ENCODE measurements around the gene IL24. TPM values are rescaled to one million over a fixed set of nuclear protein-coding genes. Genes with fewer than 3 reads are reported as not detected.

Gene IL24
- total and polyA plus RNA-seq, 10 of the 15 experiments (the other 5 are each of a cell fraction or from before 2014, with no cell fraction given) = 0.05 to 19.8 (median 0.35) TPM; not detected in 1

- POLR2A ChIA-PET = interaction anchor here (0.8 to 2.3 kb wide), 5 partner anchors 11 to 33 kb away, joined by 3 to 13 read pairs (median 3); no protein-coding TSS in a partner anchor
- DNase-seq (ENCODE audit: low read depth, low spot score) = no peak
- H3K27me3 ChIP-seq (replicated peaks in 1 of 2; ENCODE audit: control insufficient read depth in 2 of 2, insufficient read depth in 2 of 2, low read length in 1 of 2) = no peaks in the 10 kb centered on the region
- H3K27ac ChIP-seq (ENCODE audit: control insufficient read depth, insufficient read depth) = no peak overlapping the region
- in situ Hi-C loops (cut with MboI) = no loop called here
- WGBS (ENCODE audit: insufficient coverage, insufficient replicate concordance, low lambda C conversion rate, missing lambda C conversion rate) = 74% methylated on average over 4 of the region's 4 CpGs
- peaks cover 58% of the 10 kb centered on the region for H3K4me1 ChIP-seq (ENCODE audit: control insufficient read depth, insufficient read depth, low read length)
- peak; percentile 12; the same call in 1 of the 3 replicates for ATAC-seq
- SMC1A ChIA-PET (ENCODE audit: uncharacterized antibody, unreplicated experiment) = interaction anchor here (0.6 to 1.8 kb wide), 12 partner anchors 17 to 317 kb away, joined by 3 to 7 read pairs (median 4); partner anchors contain the start of genes DYRK3 and FCAMR
- TF ChIP-seq EZH2 (IDR thresholded peaks at IDR 0.05; ENCODE audit: borderline replicate concordance, control insufficient read depth, low read depth, low read length) (no peak), NR2C1 (IDR thresholded peaks at IDR 0.05) (no peak), MTA2 (IDR thresholded peaks at IDR 0.05; ENCODE audit: low read depth) (no peak), SRF (IDR thresholded peaks at IDR 0.05; ENCODE audit: low read depth in 2 of 2, low read length in 2 of 2) (no peak), ZNF384 (IDR thresholded peaks at IDR 0.05; ENCODE audit: borderline replicate concordance, low read depth, low read length) (no peak), BCL11A (IDR thresholded peaks at IDR 0.05; ENCODE audit: low read depth, low read length) (no peak), SUZ12 (IDR thresholded peaks at IDR 0.05; ENCODE audit: unreplicated experiment) (no peak), PRDM15 (CRISPR knock-in tag; IDR thresholded peaks at IDR 0.05) (no peak), PML (IDR thresholded peaks at IDR 0.05; ENCODE audit: low read length) (no peak), CUX1 (IDR thresholded peaks at IDR 0.05; ENCODE audit: insufficient replicate concordance, low read depth, low read length) (no peak), ZNF622 (IDR thresholded peaks at IDR 0.05) (no peak), SMAD5 (IDR thresholded peaks at IDR 0.05; ENCODE audit: low read depth) (no peak), MYB (IDR thresholded peaks at IDR 0.05; ENCODE audit: borderline replicate concordance, low read depth, low read length) (no peak)
- H4K20me1 ChIP-seq (ENCODE audit: control insufficient read depth, insufficient read depth) = no peaks in the 10 kb centered on the region
- no peak overlapping the region for H2AFZ ChIP-seq (ENCODE audit: control insufficient read depth, low read depth, low read length)
- H3K4me3 ChIP-seq = no peak overlapping the region
- H3K36me3 ChIP-seq (ENCODE audit: control insufficient read depth in 2 of 2, insufficient read depth in 2 of 2, low read length in 1 of 2) = no peaks in the 10 kb centered on the region
- peaks cover 4% of the 10 kb centered on the region; the same call in 2 of the 3 replicates for H3K9me3 ChIP-seq (replicated peaks; ENCODE audit: control insufficient read depth, insufficient read depth, low read length)
- CTCF ChIA-PET = interaction anchor here (0.6 to 9.4 kb wide), 13 partner anchors 11 to 143 kb away, joined by 3 to 61 read pairs (median 4); no protein-coding TSS in a partner anchor
- BruUV-seq (replicated peaks) = no TSS peak
- no peaks in the 10 kb centered on the region for H3K79me2 ChIP-seq (ENCODE audit: control insufficient read depth, insufficient read depth, low read length)
- H3K4me2 ChIP-seq (ENCODE audit: control insufficient read depth, insufficient read depth) = peak overlapping the region; percentile 20; the same call in 1 of the 2 replicates
- no peak overlapping the region for H3K9ac ChIP-seq (ENCODE audit: control insufficient read depth, insufficient read depth, low read length)
- RAD21 ChIA-PET (ENCODE audit: unreplicated experiment) = interaction anchor here (0.8 to 2.6 kb wide), 8 partner anchors 11 to 40 kb away, joined by 3 to 9 read pairs (median 4); no protein-coding TSS in a partner anchor
- no peak for FAIRE-seq
- intact Hi-C loops (cut with micrococcal nuclease; ENCODE audit: unreplicated experiment) = no loop called here
Observed at GRCh38 chr1:206952171-206952570, 54.9 kb downstream of the IL24 start.
